ENCODE data around the gene FPGS. TPM values are rescaled to one million over a fixed set of nuclear protein-coding genes. Genes with fewer than 3 reads are reported as not detected.
A peak's percentile ranks its signal among the peaks of the same experiment; 100 is the strongest.

The FPGS gene
- total RNA-seq = 87.5 and 98.1 TPM in 2 replicates

- H3K9me3 ChIP-seq (ENCODE audit: low read depth, low read length) = no peaks in the 10 kb centered on the region
- H3K27me3 ChIP-seq (ENCODE audit: insufficient read depth, low read length) = no peaks in the 10 kb centered on the region
- H3K79me2 ChIP-seq (ENCODE audit: insufficient read depth, low read length) = peaks cover 38% of the 10 kb centered on the region
- H3K27ac ChIP-seq (ENCODE audit: low read depth, low read length) = peak within 1 kb of the TSS; percentile 82
- H3K4me1 ChIP-seq (ENCODE audit: insufficient read depth, low read length) = peaks cover 22% of the 10 kb centered on the region
- peak within 1 kb of the TSS; percentile 83 for H3K4me3 ChIP-seq (ENCODE audit: insufficient read depth, low read length)
- H4K20me1 ChIP-seq (ENCODE audit: insufficient read depth, low read length) = peaks cover 15% of the 10 kb centered on the region
- TF ChIP-seq CTCF (IDR thresholded peaks at IDR 0.05; ENCODE audit: extremely low read depth, low read depth, low read length) = no peak
- DNase-seq (ENCODE audit: insufficient read length, low spot score, missing footprints) = peak; percentile 99
- H3K36me3 ChIP-seq (ENCODE audit: insufficient read depth, low read length) = peaks cover 31% of the 10 kb centered on the region
- peak within 1 kb of the TSS; percentile 81 for H3K4me2 ChIP-seq (ENCODE audit: insufficient read depth, low read length)
- peak within 1 kb of the TSS; percentile 92 for H2AFZ ChIP-seq (ENCODE audit: low read length)
These were observed at the start of gene FPGS for GRCh38 chr9:127802576-127803443. Gene FPGS (plus strand): TSS chr9:127802882. CDS start chr9:127802925, 43 bp downstream.

GRCh38 chr9:127753148-127753547 lies 49.5 kb upstream of the FPGS start:
- H3K9me3 ChIP-seq (ENCODE audit: low read depth, low read length) = no peaks in the 10 kb centered on the region
- no peak overlapping the region for H3K4me3 ChIP-seq (ENCODE audit: insufficient read depth, low read length)
- H3K79me2 ChIP-seq (ENCODE audit: insufficient read depth, low read length) = no peaks in the 10 kb centered on the region
- H3K36me3 ChIP-seq (ENCODE audit: insufficient read depth, low read length) = no peaks in the 10 kb centered on the region
- H2AFZ ChIP-seq (ENCODE audit: low read length) = no peak overlapping the region
- H3K27me3 ChIP-seq (ENCODE audit: insufficient read depth, low read length) = peaks cover 31% of the 10 kb centered on the region
- peak; percentile 41 for DNase-seq (ENCODE audit: insufficient read length, low spot score, missing footprints)
- no peak for TF ChIP-seq CTCF (IDR thresholded peaks at IDR 0.05; ENCODE audit: extremely low read depth, low read depth, low read length)
- no peak overlapping the region for H3K27ac ChIP-seq (ENCODE audit: low read depth, low read length)
- H4K20me1 ChIP-seq (ENCODE audit: insufficient read depth, low read length) = no peaks in the 10 kb centered on the region
- H3K4me2 ChIP-seq (ENCODE audit: insufficient read depth, low read length) = no peak overlapping the region
- no peaks in the 10 kb centered on the region for H3K4me1 ChIP-seq (ENCODE audit: insufficient read depth, low read length)

GRCh38 chr9:127753622-127754021 lies 49.1 kb upstream of the FPGS start:
- no peaks in the 10 kb centered on the region for H3K9me3 ChIP-seq (ENCODE audit: low read depth, low read length)
- H2AFZ ChIP-seq (ENCODE audit: low read length) = no peak overlapping the region
- H3K4me2 ChIP-seq (ENCODE audit: insufficient read depth, low read length) = no peak overlapping the region
- no peak overlapping the region for H3K4me3 ChIP-seq (ENCODE audit: insufficient read depth, low read length)
- no peaks in the 10 kb centered on the region for H3K79me2 ChIP-seq (ENCODE audit: insufficient read depth, low read length)
- TF ChIP-seq CTCF (IDR thresholded peaks at IDR 0.05; ENCODE audit: extremely low read depth, low read depth, low read length) = no peak
- no peak overlapping the region for H3K27ac ChIP-seq (ENCODE audit: low read depth, low read length)
- peak; percentile 80 for DNase-seq (ENCODE audit: insufficient read length, low spot score, missing footprints)
- H4K20me1 ChIP-seq (ENCODE audit: insufficient read depth, low read length) = no peaks in the 10 kb centered on the region
- H3K27me3 ChIP-seq (ENCODE audit: insufficient read depth, low read length) = peaks cover 31% of the 10 kb centered on the region
- H3K4me1 ChIP-seq (ENCODE audit: insufficient read depth, low read length) = no peaks in the 10 kb centered on the region
- H3K36me3 ChIP-seq (ENCODE audit: insufficient read depth, low read length) = no peaks in the 10 kb centered on the region

Data from osteoblast (primary cell).